Stimulated activated CD4-positive, alpha-beta T cell treated with anti-CD3 and anti-CD28 coated beads, Interleukin-2, amount 100 ng/mL, for 48 hours (primary cell): ENCODE results near the gene MROH9.

Experiments used
- DNase-seq, 2 donors: peaks; one replicate each; pipeline ENCODE4 v3.0.0-alpha.2; 2020

MROH9 gene

GRCh38 chr1:170967042-170967910, 31.9 kb downstream of the MROH9 start:
- DNase-seq: no peak

GRCh38 chr1:170970256-170970655, 34.9 kb downstream of the MROH9 start:
- DNase-seq: no peak

GRCh38 chr1:170978371-170978910, 43.1 kb downstream of the MROH9 start:
- DNase-seq: no peak

GRCh38 chr1:170985406-170985805, 50.1 kb downstream of the MROH9 start:
- no peak for DNase-seq

GRCh38 chr1:170986901-170987300, 51.6 kb downstream of the MROH9 start:
- DNase-seq: no peak

- DNase-seq: no peak
Measured at GRCh38 chr1:170987424-170987823, 52.1 kb downstream of the MROH9 start.

GRCh38 chr1:170993151-170993550, 57.8 kb downstream of the MROH9 start:
- no peak for DNase-seq

- no peak for DNase-seq
Measured at GRCh38 chr1:170993717-170994116, 58.4 kb downstream of the MROH9 start.

GRCh38 chr1:171014880-171015279, 79.5 kb downstream of the MROH9 start:
- no peak for DNase-seq

GRCh38 chr1:171017426-171017825, 82.1 kb downstream of the MROH9 start:
- DNase-seq: no peak

GRCh38 chr1:171019971-171020370, 84.6 kb downstream of the MROH9 start:
- no peak for DNase-seq

- DNase-seq: no peak
Measured at GRCh38 chr1:171032822-171033702, 97.7 kb downstream of the MROH9 start.

- no peak for DNase-seq
Measured at GRCh38 chr1:171037626-171038025, 102.3 kb downstream of the MROH9 start.

- no peak for DNase-seq
Measured at GRCh38 chr1:171038284-171038683, 103.0 kb downstream of the MROH9 start.

GRCh38 chr1:171048014-171048413, 112.7 kb downstream of the MROH9 start:
- DNase-seq: no peak

- no peak for DNase-seq
Measured at GRCh38 chr1:171052977-171053376, 117.6 kb downstream of the MROH9 start.

- DNase-seq: no peak
Measured at GRCh38 chr1:171055966-171056643, 120.8 kb downstream of the MROH9 start.

GRCh38 chr1:171061425-171062143, 126.2 kb downstream of the MROH9 start:
- no peak for DNase-seq

GRCh38 chr1:171062902-171063301, 127.6 kb downstream of the MROH9 start:
- DNase-seq: no peak

- no peak for DNase-seq
Measured at GRCh38 chr1:171075041-171075440, 139.7 kb downstream of the MROH9 start.

GRCh38 chr1:171081314-171081753, 146.0 kb downstream of the MROH9 start:
- no peak for DNase-seq

GRCh38 chr1:171081763-171082201, 146.4 kb downstream of the MROH9 start:
- DNase-seq: no peak
